HG03432 (cell line): ENCODE data around the gene P2RX7.
"Not testable (repeated sequence)": the region's sequence is repeated elsewhere in the genome, so short reads cannot be mapped to it uniquely, and the experiment has no call there.

ENCODE experiments used
- ATAC-seq: cut with Tn5 transposase; IDR thresholded peaks from one replicate; pipeline ENCODE4 v1.9.1; 2021; ENCODE audit warnings: mild to moderate bottlenecking, moderate library complexity; ENCODE audit not compliant: unreplicated experiment

The P2RX7 gene

GRCh38 chr12:121226399-121226798 is 93.7 kb downstream of the P2RX7 start:
- ATAC-seq, result no peak

GRCh38 chr12:121226871-121227270 is 94.2 kb downstream of the P2RX7 start:
- not testable (repeated sequence) for ATAC-seq

DNA sequence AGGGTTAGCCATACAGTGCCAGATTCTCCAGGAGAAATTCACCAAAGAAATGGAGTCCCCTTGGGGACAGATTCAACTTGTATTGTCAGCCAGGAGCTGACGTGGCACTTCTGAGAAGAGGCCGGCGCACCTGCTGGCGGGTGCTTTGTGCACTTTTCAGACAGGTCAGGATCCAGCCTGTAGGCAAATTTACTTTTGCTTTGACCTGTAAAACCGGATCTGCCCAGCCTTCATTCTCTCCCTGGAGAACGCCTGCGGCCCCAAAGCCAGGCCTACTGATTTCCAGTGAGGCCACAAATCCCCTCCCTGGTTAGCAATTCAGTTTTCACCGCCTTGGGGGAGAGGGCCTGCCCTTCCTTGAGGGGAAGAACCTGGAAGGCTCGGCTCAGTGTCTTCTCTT is 94.6 kb downstream of the P2RX7 start:
- peak; percentile 73 for ATAC-seq

GRCh38 chr12:121228919-121229665 is 96.4 kb downstream of the P2RX7 start:
- ATAC-seq, result no peak

- not testable (repeated sequence) for ATAC-seq
Measured at GRCh38 chr12:121229826-121230537, 97.3 kb downstream of the P2RX7 start.

GRCh38 chr12:121230538-121230907 is 97.8 kb downstream of the P2RX7 start:
- ATAC-seq, result no peak

GRCh38 chr12:121232163-121232562 is 99.5 kb downstream of the P2RX7 start:
- no peak for ATAC-seq

- no peak for ATAC-seq
Measured at GRCh38 chr12:121232977-121233627, 100.4 kb downstream of the P2RX7 start.

GRCh38 chr12:121233628-121234020 is 100.9 kb downstream of the P2RX7 start:
- no peak for ATAC-seq

DNA sequence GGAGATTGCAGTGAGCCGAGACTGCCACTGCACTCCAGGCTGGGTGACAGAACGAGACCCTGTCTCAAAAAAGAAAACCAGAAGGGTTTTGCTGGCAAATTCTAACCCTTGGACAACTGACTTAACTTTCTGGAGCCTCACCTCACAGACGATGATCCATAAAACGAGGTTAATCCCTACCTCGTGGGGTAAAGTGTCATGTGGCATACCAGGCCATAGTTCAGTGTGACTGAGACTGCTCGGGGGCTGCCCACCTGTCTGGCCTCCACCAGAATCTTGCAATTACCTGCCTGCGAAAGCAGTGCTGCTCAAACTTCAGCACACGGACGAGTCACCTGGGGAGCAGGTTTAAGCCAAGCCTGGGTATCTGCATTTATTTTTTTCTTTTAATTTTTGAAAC is 104.1 kb downstream of the P2RX7 start:
- ATAC-seq, result no peak

- no peak for ATAC-seq
Measured at GRCh38 chr12:121237415-121237814, 104.7 kb downstream of the P2RX7 start.
